Esophagus (tissue), 2 donors: ENCODE results near the gene BAG1. TPM values are rescaled to one million over a fixed set of nuclear protein-coding genes. Genes with fewer than 3 reads are reported as not detected.

ENCODE experiments used
- H3K27ac ChIP-seq, 2 donors: one replicate each; pipeline ENCODE4 v1.5.1; 2013; ENCODE audit warnings: low read depth in 2 of 2, mild to moderate bottlenecking in 2 of 2, inconsistent platforms in 1 of 2, low read length in 1 of 2, moderate library complexity in 1 of 2
- H3K27me3 ChIP-seq, 2 donors: one replicate each; pipeline ENCODE4 v1.6.1; 2013; ENCODE audit warnings: low read length in 2 of 2, control low read depth in 1 of 2, mild to moderate bottlenecking in 1 of 2; ENCODE audit not compliant: insufficient read depth in 2 of 2, control insufficient read depth in 1 of 2
- H3K36me3 ChIP-seq, 2 donors: one replicate each; pipeline ENCODE4 v1.6.1; 2013; ENCODE audit warnings: low read length in 1 of 2; ENCODE audit not compliant: control insufficient read depth in 2 of 2, insufficient read depth in 2 of 2
- H3K4me1 ChIP-seq, 2 donors: one replicate each; pipeline ENCODE4 v1.6.1; 2013; ENCODE audit warnings: low read length in 1 of 2; ENCODE audit not compliant: control insufficient read depth in 2 of 2, insufficient read depth in 2 of 2
- H3K4me3 ChIP-seq, 2 donors: one replicate each; pipeline ENCODE4 v1.5.1; 2013; ENCODE audit warnings: low read length in 2 of 2, mild to moderate bottlenecking in 2 of 2, low read depth in 1 of 2, moderate library complexity in 1 of 2
- H3K9me3 ChIP-seq, 2 donors: one replicate each; pipeline ENCODE4 v1.6.1; 2013; ENCODE audit warnings: mild to moderate bottlenecking in 2 of 2, low read depth in 1 of 2, low read length in 1 of 2, moderate library complexity in 1 of 2; ENCODE audit not compliant: control insufficient read depth in 2 of 2, insufficient read depth in 1 of 2
- WGBS, 2 donors: extraction: QIAGEN DNeasy Blood & Tissue Kit; methylation state at CpG; one replicate each; pipeline ENCODE4 v1.1.7; 2013; 5-methylcytosine and 5-hydroxymethylcytosine counted together
- polyA plus RNA-seq, 2 donors: library from polyadenylated mRNA; stranded (reverse); fragments of 200-250 nt; gene quantifications; one replicate each; pipeline ENCODE4 v1.2.3, GENCODE V29; 2013
- donor health status: healthy with polysubstance abuse.
- donor health status: Bipolar disorder and iron deficiency.

BAG1 gene
- polyA plus RNA-seq, 2 donors: 63.5 to 102 TPM

- WGBS, 2 donors: 55 to 58% methylated on average over 8 of the region's 8 CpGs
- Histone ChIP-seq H3K4me1 (peaks cover 2 to 17% of the 10 kb centered on the region in 2 donors), H3K36me3 (no peaks in the 10 kb centered on the region), H3K9me3 (no peaks in the 10 kb centered on the region), H3K27me3 (no peaks in the 10 kb centered on the region), H3K27ac (peak overlapping the region in 1 of 2 donors; percentile 56), H3K4me3 (no peak overlapping the region)
Measured at GRCh38 chr9:33227741-33228140, 36.8 kb downstream of the BAG1 start.

- Histone ChIP-seq H3K27ac (peak overlapping the region in 1 of 2 donors; percentile 36), H3K36me3 (no peaks in the 10 kb centered on the region), H3K4me3 (no peak overlapping the region), H3K27me3 (no peaks in the 10 kb centered on the region), H3K4me1 (peaks cover 2 to 17% of the 10 kb centered on the region in 2 donors), H3K9me3 (no peaks in the 10 kb centered on the region)
- WGBS, 2 donors: 81 to 84% methylated on average over 10 of the region's 10 CpGs
Measured at GRCh38 chr9:33227008-33227398, 37.5 kb downstream of the BAG1 start.

DNA sequence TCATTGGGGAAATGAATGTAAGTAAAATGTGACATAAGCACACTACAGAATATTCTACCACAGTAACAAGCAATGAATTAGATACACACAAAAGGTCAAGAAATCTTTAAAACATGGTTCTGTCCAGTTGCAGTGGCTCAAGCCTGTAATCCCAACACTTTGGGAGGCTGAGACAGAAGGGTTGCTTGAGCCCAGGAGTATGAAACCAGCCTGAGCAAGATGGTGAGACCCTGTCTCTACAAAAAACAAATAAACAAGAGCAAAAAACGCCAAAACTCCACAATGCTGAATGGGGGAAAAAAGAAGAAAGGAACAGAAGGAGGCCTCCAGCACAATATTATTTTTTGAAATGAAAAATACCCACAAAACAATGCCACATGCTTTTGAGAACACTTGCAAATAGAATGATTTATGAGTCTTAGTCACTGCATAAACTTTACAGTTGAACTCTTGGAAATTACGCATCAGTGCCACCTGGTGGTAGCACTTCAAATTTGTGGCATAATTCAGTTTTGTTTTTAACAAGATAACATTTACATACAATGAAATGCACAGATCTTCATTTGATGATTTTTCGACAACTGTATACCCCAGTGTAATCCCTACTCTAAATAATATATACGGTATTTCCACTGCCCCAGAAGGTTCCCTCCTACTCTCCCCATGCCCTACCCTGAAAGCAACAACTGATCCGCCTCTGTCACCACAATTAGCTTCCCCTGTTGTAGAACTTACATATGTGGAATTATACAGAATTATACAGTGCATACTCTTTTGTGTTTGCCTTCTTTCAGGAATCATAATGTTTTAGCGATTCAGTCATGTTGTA lies 39.0 kb downstream of the BAG1 start:
- WGBS, 2 donors: 18 to 19% methylated on average over 6 of the region's 6 CpGs
- Histone ChIP-seq H3K4me3 (no peak overlapping the region), H3K27ac (peak overlapping the region in 1 of 2 donors; percentile 19), H3K27me3 (no peaks in the 10 kb centered on the region), H3K9me3 (no peaks in the 10 kb centered on the region), H3K4me1 (peaks cover 0 to 14% of the 10 kb centered on the region in 2 donors), H3K36me3 (no peaks in the 10 kb centered on the region)

- Histone ChIP-seq H3K4me3 (no peak overlapping the region), H3K36me3 (no peaks in the 10 kb centered on the region), H3K4me1 (peaks cover 0 to 5% of the 10 kb centered on the region in 2 donors), H3K27ac (no peak overlapping the region), H3K27me3 (no peaks in the 10 kb centered on the region), H3K9me3 (no peaks in the 10 kb centered on the region)
- WGBS, 2 donors: 79 to 80% methylated on average over 1 of the region's 1 CpG
Measured at GRCh38 chr9:33223696-33224095, 40.8 kb downstream of the BAG1 start.

DNA sequence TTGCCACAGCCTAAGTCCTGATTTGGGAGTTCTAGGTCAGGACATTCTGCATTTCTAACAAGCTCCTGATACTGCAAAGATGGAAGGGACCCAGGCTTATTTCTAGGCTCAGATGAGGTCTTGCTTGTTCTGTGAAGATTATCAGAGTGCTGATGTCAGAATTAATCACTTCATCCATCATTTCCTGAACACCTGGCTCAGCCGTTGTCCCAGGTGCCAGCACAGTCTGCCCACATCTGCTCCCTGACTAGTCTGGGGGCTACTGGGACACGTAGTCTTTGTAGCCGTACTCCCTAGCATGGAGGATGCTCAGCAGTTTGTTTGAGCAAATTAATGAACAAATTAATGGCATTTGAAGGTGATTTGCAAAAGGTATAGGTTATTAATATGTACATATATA lies 42.5 kb downstream of the BAG1 start:
- 58 to 62% methylated on average over 3 of the region's 3 CpGs for WGBS, 2 donors
- no peaks in the 10 kb centered on the region for H3K4me1 ChIP-seq
- no peaks in the 10 kb centered on the region for H3K9me3 ChIP-seq
- H3K27ac ChIP-seq: no peak overlapping the region
- no peak overlapping the region for H3K4me3 ChIP-seq
- H3K27me3 ChIP-seq: no peaks in the 10 kb centered on the region
- H3K36me3 ChIP-seq: no peaks in the 10 kb centered on the region

GRCh38 chr9:33221568-33221884 lies 43.0 kb downstream of the BAG1 start:
- Histone ChIP-seq H3K4me3 (no peak overlapping the region), H3K27me3 (no peaks in the 10 kb centered on the region), H3K36me3 (no peaks in the 10 kb centered on the region), H3K9me3 (no peaks in the 10 kb centered on the region), H3K27ac (peak overlapping the region in 1 of 2 donors; percentile 19), H3K4me1 (no peaks in the 10 kb centered on the region)
- 85 to 89% methylated on average over 3 of the region's 3 CpGs for WGBS, 2 donors

- H3K4me3 ChIP-seq: no peak overlapping the region
- no peaks in the 10 kb centered on the region for H3K27me3 ChIP-seq
- H3K36me3 ChIP-seq: no peaks in the 10 kb centered on the region
- WGBS, 2 donors: 81 to 82% methylated on average over 14 of the region's 14 CpGs
- H3K27ac ChIP-seq: no peak overlapping the region
- H3K9me3 ChIP-seq: no peaks in the 10 kb centered on the region
- no peaks in the 10 kb centered on the region for H3K4me1 ChIP-seq
Measured at GRCh38 chr9:33220681-33221567, 43.6 kb downstream of the BAG1 start.

DNA sequence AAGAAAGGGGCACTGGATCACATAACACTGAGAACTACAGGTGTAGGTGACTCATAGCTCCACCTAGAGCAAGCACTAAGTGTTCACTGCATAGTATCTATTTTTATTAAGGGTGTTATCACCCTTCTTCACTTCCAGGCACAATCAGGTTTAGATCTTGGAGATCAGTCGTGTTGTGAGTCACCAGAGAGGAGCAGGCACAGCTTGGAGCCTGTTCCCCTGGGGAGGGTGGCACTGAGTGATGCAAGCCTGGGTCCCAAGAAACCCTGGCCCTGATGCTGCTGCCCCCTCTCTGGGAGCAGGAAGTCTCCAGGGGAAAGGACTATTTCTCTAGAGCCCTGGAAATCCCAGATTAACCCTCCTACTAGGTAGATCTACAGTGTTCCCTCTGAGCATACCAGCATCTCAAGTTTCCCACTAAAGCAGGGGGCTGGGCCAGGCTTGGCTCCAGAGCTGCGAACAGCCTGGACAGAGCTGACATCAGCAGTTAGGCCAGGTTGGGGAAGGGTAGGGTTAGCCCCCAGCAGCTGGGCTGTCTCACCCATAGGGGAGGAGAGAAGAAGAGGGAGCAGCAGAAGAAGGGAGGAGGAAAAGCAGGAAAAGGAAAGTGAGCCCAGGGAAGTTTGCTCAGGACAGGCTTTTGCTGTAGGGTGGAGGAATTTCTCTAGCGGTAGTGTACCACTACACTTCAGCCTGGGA lies 52.7 kb downstream of the BAG1 start:
- Histone ChIP-seq H3K36me3 (no peaks in the 10 kb centered on the region), H3K4me3 (no peak overlapping the region), H3K9me3 (no peaks in the 10 kb centered on the region), H3K4me1 (peaks cover 0 to 4% of the 10 kb centered on the region in 2 donors), H3K27ac (peak overlapping the region in 1 of 2 donors; percentile 27), H3K27me3 (no peaks in the 10 kb centered on the region)
- 51 to 53% methylated on average over 3 of the region's 3 CpGs for WGBS, 2 donors

DNA sequence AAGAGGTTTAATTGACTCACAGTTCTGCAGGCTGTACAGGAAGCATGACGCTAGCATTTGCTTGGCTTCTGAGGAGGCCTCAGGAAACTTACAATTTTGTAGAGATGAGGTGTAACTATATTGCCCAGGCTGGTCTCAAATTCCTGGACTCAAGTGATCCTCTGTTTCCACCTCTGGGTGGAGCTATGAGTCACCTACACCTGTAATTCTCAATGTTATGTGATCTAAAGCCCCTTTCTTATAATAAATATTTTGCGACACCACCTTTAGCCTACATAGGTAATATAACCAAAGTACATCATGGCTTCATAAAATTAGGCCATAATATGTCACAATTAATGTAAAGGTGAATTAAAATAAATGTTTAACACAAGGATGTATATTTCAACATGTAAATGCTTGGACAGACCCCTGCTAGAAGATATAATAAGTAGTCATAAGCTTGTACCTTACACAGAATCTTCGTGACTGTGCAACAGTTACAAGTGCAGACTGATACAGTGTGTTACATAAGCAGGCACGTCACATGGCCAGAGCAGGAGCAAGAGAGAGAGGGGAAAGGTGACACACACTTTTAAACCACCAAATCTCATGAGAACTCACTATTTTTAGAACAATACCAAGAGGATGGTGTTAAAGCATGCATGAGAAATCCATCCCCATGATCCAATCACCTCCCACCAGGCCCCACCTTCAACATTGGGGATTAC lies 54.3 kb downstream of the BAG1 start:
- Histone ChIP-seq H3K9me3 (no peaks in the 10 kb centered on the region), H3K4me3 (no peak overlapping the region), H3K4me1 (peaks cover 0 to 4% of the 10 kb centered on the region in 2 donors), H3K27me3 (no peaks in the 10 kb centered on the region), H3K36me3 (no peaks in the 10 kb centered on the region), H3K27ac (no peak overlapping the region)
- 86 to 88% methylated on average over 4 of the region's 4 CpGs for WGBS, 2 donors
